OCI-LY7 (cell line): ENCODE data around the gene TMPRSS7. TPM values are rescaled to one million over a fixed set of nuclear protein-coding genes. Genes with fewer than 3 reads are reported as not detected.
"Not testable (repeated sequence)": the region's sequence is repeated elsewhere in the genome, so short reads cannot be mapped to it uniquely, and the experiment has no call there.

Source experiments
- BruUV-seq: library from RNA; stranded (reverse); fragments of 400-500 nt; replicated peaks from 2 replicates; lab custom pipeline; 2021; lab: Mats Ljungman, UMichigan
- CTCF ChIA-PET: fragments of 300-600 bp; sonication (Branson Sonifier 250); formaldehyde crosslinking; loops from one replicate; lab custom pipeline; 2022; ENCODE audit warnings: antibody characterized with exemption; ENCODE audit not compliant: unreplicated experiment; lab: Charles Lee
- POLR2A ChIA-PET: fragments of 300-600 bp; sonication (Branson Sonifier 250); formaldehyde crosslinking; loops from one replicate; lab custom pipeline; 2022; ENCODE audit warnings: antibody characterized with exemption; lab: Charles Lee
- DNase-seq: peaks from one replicate; pipeline ENCODE4 v3.0.0-alpha.2; 2015; ENCODE audit warnings: low spot score
- H2AFZ ChIP-seq: fragments of 200-600 bp; sonication (generic), shearing (Covaris generic); 2 replicates; pipeline ENCODE4 v1.6.1; 2014; ENCODE audit warnings: mild to moderate bottlenecking, antibody characterized with exemption, low read length, moderate library complexity
- H3K27ac ChIP-seq: fragments of 200-600 bp; sonication (generic); 2 replicates; pipeline ENCODE4 v1.5.1; 2014; ENCODE audit warnings: mixed run types, low read depth, mild to moderate bottlenecking, moderate library complexity, low read length, inconsistent platforms; ENCODE audit not compliant: poor library complexity, severe bottlenecking
- H3K36me3 ChIP-seq: fragments of 200-600 bp; sonication (generic); 2 replicates; pipeline ENCODE4 v1.6.1; 2014; ENCODE audit warnings: mild to moderate bottlenecking, antibody characterized with exemption, low read length, moderate library complexity, mixed read lengths; ENCODE audit not compliant: insufficient read depth
- H3K4me1 ChIP-seq: fragments of 200-600 bp; sonication (generic); 2 replicates; pipeline ENCODE4 v1.5.1; 2014; ENCODE audit warnings: mild to moderate bottlenecking, low read length; ENCODE audit not compliant: insufficient read depth, poor library complexity, severe bottlenecking
- H3K4me2 ChIP-seq: fragments of 200-600 bp; sonication (generic); 2 replicates; pipeline ENCODE4 v1.6.1; 2014; ENCODE audit warnings: mild to moderate bottlenecking, low read length
- H3K4me3 ChIP-seq: fragments of 200-600 bp; sonication (generic); 2 replicates; pipeline ENCODE4 v1.5.1; 2014; ENCODE audit warnings: mild to moderate bottlenecking, low read depth, low read length; ENCODE audit not compliant: poor library complexity, severe bottlenecking
- H3K79me2 ChIP-seq: fragments of 200-600 bp; sonication (generic); 2 replicates; pipeline ENCODE4 v1.6.1; 2016; ENCODE audit warnings: low read depth, mild to moderate bottlenecking, low read length, moderate library complexity, mixed read lengths; ENCODE audit not compliant: insufficient read depth
- H3K9me2 ChIP-seq: fragments of 200-600 bp; sonication (generic); 2 replicates; pipeline ENCODE4 v1.6.1; 2016; ENCODE audit warnings: mild to moderate bottlenecking, low read length, mixed read lengths; ENCODE audit not compliant: insufficient read depth
- H3K9me3 ChIP-seq: fragments of 200-600 bp; sonication (generic); 2 replicates; pipeline ENCODE4 v1.6.1; 2014; ENCODE audit warnings: mild to moderate bottlenecking, mixed run types, low read length, mixed read lengths
- H4K20me1 ChIP-seq: fragments of 200-600 bp; sonication (generic); 2 replicates; pipeline ENCODE4 v1.6.1; 2014; ENCODE audit warnings: mild to moderate bottlenecking, antibody characterized with exemption, low read length, moderate library complexity, mixed read lengths; ENCODE audit not compliant: insufficient read depth
- CTCF ChIP-seq: fragments of 200-600 bp; sonication (generic); conservative IDR thresholded peaks from 2 replicates; pipeline ENCODE4 v1.5.1; 2014; ENCODE audit warnings: mild to moderate bottlenecking, antibody characterized with exemption, low read length, moderate library complexity, mixed read lengths
- EZH2phosphoT487 ChIP-seq: fragments of 200-600 bp; sonication (generic); IDR thresholded peaks from 2 replicates; pipeline ENCODE4 v1.6.1; 2018; ENCODE audit warnings: low read depth, borderline replicate concordance, mild to moderate bottlenecking, mixed run types, antibody characterized with exemption, low read length, moderate library complexity, mixed read lengths
- intact Hi-C: fragments of 100-400 bp; cut with micrococcal nuclease; formaldehyde crosslinking; loops from one replicate; pipeline ENCODE4 v1.10.0; 2022; ENCODE audit not compliant: unreplicated experiment
- total RNA-seq, 2 experiments: library from RNA; depleted of rRNA in 1 of 2; stranded (reverse); fragments of >200 nt in 1 of 2; shearing (Covaris generic) in 1 of 2; gene quantifications; 2 replicates each; pipeline ENCODE4 v1.2.3, GENCODE V29; 2014 to 2022

TMPRSS7 gene
- total RNA-seq, 2 experiments from 2014 or later = not detected

GRCh38 chr3:112059497-112059896 is 25.0 kb downstream of the TMPRSS7 start:
- no TSS peak for BruUV-seq
- CTCF ChIA-PET = no interaction called here

GRCh38 chr3:112061152-112061551 is 26.6 kb downstream of the TMPRSS7 start:
- no peaks in the 10 kb centered on the region for H3K36me3 ChIP-seq
- no peak for DNase-seq
- no peaks in the 10 kb centered on the region for H3K79me2 ChIP-seq
- no peak overlapping the region for H2AFZ ChIP-seq
- intact Hi-C loops = no loop called here
- H4K20me1 ChIP-seq = no peaks in the 10 kb centered on the region
- no peak overlapping the region for H3K4me3 ChIP-seq
- H3K4me1 ChIP-seq = no peaks in the 10 kb centered on the region
- no TSS peak for BruUV-seq
- H3K4me2 ChIP-seq = no peak overlapping the region
- TF ChIP-seq EZH2phosphoT487 (no peak), CTCF (no peak)
- H3K9me3 ChIP-seq = no peaks in the 10 kb centered on the region
- no peaks in the 10 kb centered on the region for H3K9me2 ChIP-seq
- ChIA-PET CTCF (no interaction called here), POLR2A (interaction anchor here (0.8 kb wide), 1 partner anchor 17 kb away, joined by 3 read pairs; no protein-coding TSS in a partner anchor)
- H3K27ac ChIP-seq = no peak overlapping the region

More at GRCh38 chr3:112059497-112059896, 25.0 kb downstream of the TMPRSS7 start:
- POLR2A ChIA-PET = no interaction called here
- Histone ChIP-seq H3K79me2 (no peaks in the 10 kb centered on the region), H4K20me1 (no peaks in the 10 kb centered on the region), H3K9me2 (no peaks in the 10 kb centered on the region), H3K4me1 (no peaks in the 10 kb centered on the region), H3K4me3 (no peak overlapping the region), H2AFZ (no peak overlapping the region), H3K4me2 (no peak overlapping the region), H3K9me3 (no peaks in the 10 kb centered on the region), H3K27ac (no peak overlapping the region), H3K36me3 (no peaks in the 10 kb centered on the region)
- DNase-seq = no peak
- no peak for TF ChIP-seq EZH2phosphoT487
- no peak for TF ChIP-seq CTCF
- intact Hi-C loops = no loop called here

- H4K20me1 ChIP-seq, H2AFZ ChIP-seq, H3K79me2 ChIP-seq, CTCF ChIA-PET, DNase-seq, H3K4me1 ChIP-seq, H3K9me3 ChIP-seq, H3K9me2 ChIP-seq, H3K27ac ChIP-seq, intact Hi-C loops, BruUV-seq, H3K4me3 ChIP-seq, H3K36me3 ChIP-seq, POLR2A ChIA-PET, H3K4me2 ChIP-seq: not testable (repeated sequence)
Measured at GRCh38 chr3:112072387-112073060, 38.0 kb downstream of the TMPRSS7 start.
